SK-N-SH (cell line): ENCODE results near the gene COL9A3. TPM values are rescaled to one million over a fixed set of nuclear protein-coding genes. Genes with fewer than 3 reads are reported as not detected.

ENCODE experiments used
- CTCF ChIA-PET: fragments of 300-600, 350-600 bp; formaldehyde crosslinking; extraction: SDS; loops from one replicate; lab custom pipeline; 2021; lab: Yijun Ruan, JAX
- POLR2A ChIA-PET: fragments of 350-600 bp; sonication (Branson Sonifier 250); formaldehyde crosslinking; extraction: SDS; loops from one replicate; lab custom pipeline; 2020; ENCODE audit warnings: antibody characterized with exemption, inconsistent platforms; lab: Yijun Ruan, JAX
- DNase-seq: peaks from one replicate; pipeline ENCODE4 v3.0.0; 2012
- H2AFZ ChIP-seq: fragments of 200-600 bp; sonication (generic); 2 replicates; pipeline ENCODE4 v1.8.1; 2016; ENCODE audit warnings: antibody characterized with exemption, mild to moderate bottlenecking, low read depth
- H3F3A ChIP-seq: fragments of 200-600 bp; sonication (generic); replicated peaks from 2 replicates; pipeline ENCODE3; 2016; ENCODE audit warnings: antibody characterized with exemption, mild to moderate bottlenecking; ENCODE audit not compliant: insufficient read depth
- H3K27ac ChIP-seq, 2 experiments: fragments of 200-500 bp in 1 of 2; fragments of 200-600 bp in 1 of 2; sonication (Bioruptor generic) in 1 of 2; sonication (generic), shearing (Covaris generic) in 1 of 2; 2 replicates each; pipeline versions ENCODE4 v1.5.1 to v1.6.1; 2014 to 2016; ENCODE audit warnings: low read depth in 2 of 2, inconsistent platforms in 1 of 2, low read length in 1 of 2, mild to moderate bottlenecking in 1 of 2, mixed read lengths in 1 of 2
- H3K27me3 ChIP-seq: fragments of 200-600 bp; sonication (generic), shearing (Covaris generic); 2 replicates; pipeline ENCODE4 v1.6.1; 2016; ENCODE audit warnings: mixed run types; ENCODE audit not compliant: insufficient read depth
- H3K36me3 ChIP-seq, 2 experiments: fragments of 200-500 bp in 1 of 2; fragments of 200-600 bp in 1 of 2; sonication (Bioruptor generic) in 1 of 2; sonication (generic) in 1 of 2; replicated peaks in 1 of 2; 2 replicates each; pipeline versions ENCODE3 to v1.5.1; 2014 to 2016; ENCODE audit warnings: low read length in 1 of 2, mild to moderate bottlenecking in 1 of 2; ENCODE audit not compliant: insufficient read depth in 2 of 2, control insufficient read depth in 1 of 2
- H3K4me1 ChIP-seq, 2 experiments: fragments of 200-500 bp in 1 of 2; fragments of 200-600 bp in 1 of 2; sonication (Bioruptor generic) in 1 of 2; sonication (generic), shearing (Covaris generic) in 1 of 2; 2 replicates each; pipeline versions ENCODE4 v1.5.1 to v1.6.1; 2014 to 2016; ENCODE audit warnings: low read depth in 1 of 2, low read length in 1 of 2, mixed run types in 1 of 2; ENCODE audit not compliant: insufficient read depth in 2 of 2, control insufficient read depth in 1 of 2
- H3K4me2 ChIP-seq: fragments of 200-600 bp; sonication (generic), shearing (Covaris generic); 2 replicates; pipeline ENCODE4 v1.6.1; 2017; ENCODE audit warnings: mixed run types
- H3K4me3 ChIP-seq, 2 experiments: fragments of 200-500 bp in 1 of 2; fragments of 200-600 bp in 1 of 2; sonication (Bioruptor generic) in 1 of 2; sonication (generic), shearing (Covaris generic) in 1 of 2; 2 replicates each; pipeline versions ENCODE4 v1.5.1 to v1.8.1; 2014 to 2016; ENCODE audit warnings: low read depth in 2 of 2, inconsistent platforms in 1 of 2, low read length in 1 of 2, mild to moderate bottlenecking in 1 of 2, mixed read lengths in 1 of 2, moderate library complexity in 1 of 2
- H3K79me2 ChIP-seq: fragments of 200-600 bp; sonication (generic); 2 replicates; pipeline ENCODE4 v1.8.1; 2017; ENCODE audit warnings: mild to moderate bottlenecking; ENCODE audit not compliant: insufficient read depth
- H3K9ac ChIP-seq: fragments of 200-600 bp; sonication (generic); 2 replicates; pipeline ENCODE4 v1.6.1; 2017; ENCODE audit warnings: mixed run types
- H3K9me2 ChIP-seq: fragments of 200-600 bp; sonication (generic); 2 replicates; pipeline ENCODE4 v1.6.1; 2017; ENCODE audit warnings: mixed run types
- H3K9me3 ChIP-seq: fragments of 200-600 bp; sonication (generic); 2 replicates; pipeline ENCODE4 v1.6.1; 2017; ENCODE audit warnings: mixed run types, mild to moderate bottlenecking, moderate library complexity
- H4K20me1 ChIP-seq: fragments of 200-600 bp; sonication (generic); 2 replicates; pipeline ENCODE4 v1.6.1; 2017; ENCODE audit warnings: mild to moderate bottlenecking, mixed run types; ENCODE audit not compliant: insufficient read depth
- CHD2 ChIP-seq: fragments of 150-350 bp; IDR thresholded peaks from 2 replicates; pipeline ENCODE4 v1.6.1; 2018; ENCODE audit warnings: low read length; ENCODE audit not compliant: partially characterized antibody
- CTCF ChIP-seq: fragments of 200-600 bp; sonication (generic); IDR thresholded peaks from 2 replicates; pipeline ENCODE4 v1.6.1; 2017; ENCODE audit warnings: antibody characterized with exemption, mild to moderate bottlenecking, moderate library complexity
- ELF1 ChIP-seq: IDR thresholded peaks from 2 replicates; pipeline ENCODE4 v1.4.0; 2012
- EP300 ChIP-seq, 2 experiments: IDR thresholded peaks; 2 replicates each; pipeline versions ENCODE4 v1.4.0 to v1.6.1; 2012; ENCODE audit warnings: borderline replicate concordance in 1 of 2, low read depth in 1 of 2, low read length in 1 of 2
- EZH2phosphoT487 ChIP-seq: fragments of 200-600 bp; sonication (generic); IDR thresholded peaks from 2 replicates; pipeline ENCODE4 v1.6.1; 2017; ENCODE audit warnings: low read depth, mixed run types, mild to moderate bottlenecking, antibody characterized with exemption, moderate library complexity, borderline replicate concordance
- FOXM1 ChIP-seq: IDR thresholded peaks from 2 replicates; pipeline ENCODE4 v1.4.0; 2012; ENCODE audit warnings: low read depth, mild to moderate bottlenecking
- GABPA ChIP-seq: IDR thresholded peaks from 2 replicates; pipeline ENCODE4 v1.4.0; 2012; ENCODE audit warnings: low read depth, mild to moderate bottlenecking
- GATA2 ChIP-seq: sonication (generic); formaldehyde crosslinking; IDR thresholded peaks from 2 replicates; pipeline ENCODE4 v1.5.0; 2020; ENCODE audit warnings: mild to moderate bottlenecking, missing genetic modification reagents
- JUND ChIP-seq: IDR thresholded peaks from 2 replicates; pipeline ENCODE4 v1.4.0; 2012
- MAX ChIP-seq: IDR thresholded peaks from 2 replicates; pipeline ENCODE4 v1.4.0; 2012; ENCODE audit warnings: low read depth
- MXI1 ChIP-seq: IDR thresholded peaks from 2 replicates; pipeline ENCODE4 v1.6.1; 2012; ENCODE audit warnings: mild to moderate bottlenecking, low read depth, low read length, improper control_type of control experiment
- PBX3 ChIP-seq: IDR thresholded peaks from 2 replicates; pipeline ENCODE4; 2012
- POLR2AphosphoS5 ChIP-seq: IDR thresholded peaks from 2 replicates; pipeline ENCODE4 v1.6.1; 2012; ENCODE audit warnings: low read depth, low read length
- RAD21 ChIP-seq: IDR thresholded peaks from 2 replicates; pipeline ENCODE4 v1.6.1; 2012; ENCODE audit warnings: mild to moderate bottlenecking, low read length
- RFX5 ChIP-seq: IDR thresholded peaks from 2 replicates; pipeline ENCODE4 v1.6.1; 2012; ENCODE audit warnings: mild to moderate bottlenecking, improper control_type of control experiment, low read length
- SIN3A ChIP-seq: IDR thresholded peaks from 2 replicates; pipeline ENCODE4 v1.6.1; 2012; ENCODE audit warnings: low read depth, mild to moderate bottlenecking, low read length, moderate library complexity, borderline replicate concordance
- SMC3 ChIP-seq: IDR thresholded peaks from 2 replicates; pipeline ENCODE4 v1.6.1; 2012; ENCODE audit warnings: low read depth, low read length, improper control_type of control experiment
- TCF12 ChIP-seq: IDR thresholded peaks from 2 replicates; pipeline ENCODE4 v1.4.0; 2012
- TEAD4 ChIP-seq: IDR thresholded peaks from 2 replicates; pipeline ENCODE4 v1.4.0; 2012; ENCODE audit warnings: mild to moderate bottlenecking, borderline replicate concordance; ENCODE audit not compliant: insufficient read depth
- USF1 ChIP-seq: IDR thresholded peaks from 2 replicates; pipeline ENCODE4 v1.4.0; 2012; ENCODE audit warnings: low read depth, borderline replicate concordance
- WGBS: methylation state at CpG from one replicate; pipeline ENCODE4 v1.1.6; 2017; ENCODE audit warnings: low lambda C conversion rate; 5-methylcytosine and 5-hydroxymethylcytosine counted together
- polyA plus RNA-seq, 3 experiments: library from polyadenylated mRNA; depleted of rRNA; stranded (reverse); fragments of >200 nt; gene quantifications; 2 replicates each; pipeline ENCODE4 v1.2.3, GENCODE V29; 2012

COL9A3 gene
- polyA plus RNA-seq, 1 of the 3 experiments (the other 2 are of a cell fraction): 2.5 TPM

- no peak for TF ChIP-seq GATA2 (CRISPR knock-in tag)
- no peaks in the 10 kb centered on the region for H3F3A ChIP-seq
- no peaks in the 10 kb centered on the region for H3K27me3 ChIP-seq
- H3K27ac ChIP-seq: no peak overlapping the region
- H3K4me1 ChIP-seq: peaks cover 5 to 36% of the 10 kb centered on the region in 2 experiments; a peak in 2 of 4 replicates
- H2AFZ ChIP-seq: no peak overlapping the region
- no peaks in the 10 kb centered on the region for H4K20me1 ChIP-seq
- no peaks in the 10 kb centered on the region for H3K36me3 ChIP-seq
- H3K79me2 ChIP-seq: no peaks in the 10 kb centered on the region
- ChIA-PET CTCF (no interaction called here), POLR2A (no interaction called here)
- no peak overlapping the region for H3K4me3 ChIP-seq
- H3K9ac ChIP-seq: no peak overlapping the region
- 80% methylated on average over 11 of the region's 29 CpGs for WGBS
- H3K9me3 ChIP-seq: no peaks in the 10 kb centered on the region
- H3K9me2 ChIP-seq: no peaks in the 10 kb centered on the region
- no peak overlapping the region for H3K4me2 ChIP-seq
- DNase-seq: no peak
These were observed 11.8 kb downstream of the COL9A3 start for GRCh38 chr20:62828511-62829230.

DNA sequence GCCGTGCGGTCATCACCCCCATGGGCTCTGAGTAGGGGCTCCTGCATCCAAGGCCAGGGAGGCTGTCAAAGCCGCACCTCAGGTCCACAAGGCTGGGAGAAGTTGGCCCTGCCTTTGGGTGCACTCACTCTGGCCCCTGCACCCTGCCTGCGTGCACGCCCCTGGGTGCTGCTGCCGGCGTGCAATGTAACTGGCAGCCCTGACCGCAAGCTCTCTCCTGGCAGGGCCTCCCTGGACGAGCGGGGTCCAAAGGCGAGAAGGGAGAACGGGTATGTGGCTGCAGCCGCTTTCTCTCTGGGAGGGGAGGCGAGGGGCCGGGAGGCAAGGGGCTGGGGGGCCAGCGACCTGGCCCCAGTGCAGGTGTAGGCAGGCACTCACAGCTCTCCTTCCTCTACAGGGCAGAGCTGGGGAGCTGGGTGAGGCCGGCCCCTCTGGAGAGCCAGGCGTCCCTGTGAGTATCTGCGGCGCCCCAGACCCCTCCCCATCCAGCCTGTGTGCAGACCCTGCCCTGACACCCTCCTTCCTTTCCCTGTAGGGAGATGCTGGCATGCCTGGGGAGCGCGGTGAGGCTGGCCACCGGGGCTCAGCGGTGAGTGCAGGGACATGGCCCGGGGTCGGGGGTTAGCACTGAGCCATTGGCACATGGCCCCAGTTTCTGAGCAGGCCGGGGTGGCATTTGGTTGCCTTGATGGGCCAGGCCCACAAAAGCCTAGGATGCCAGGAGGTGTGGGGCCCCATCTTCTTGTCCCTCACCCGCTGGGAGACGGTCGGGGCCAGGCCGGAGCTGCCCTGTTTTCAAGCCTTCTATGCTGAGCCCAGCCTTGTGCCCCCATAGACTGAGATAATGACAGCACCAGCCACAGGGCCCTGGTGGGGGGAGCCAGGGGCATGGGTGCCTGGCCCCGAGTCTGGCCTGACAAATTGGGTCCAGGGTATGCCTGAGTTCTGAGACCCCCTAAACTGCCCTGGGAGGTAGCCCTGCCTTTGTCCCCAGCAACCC lies 12.7 kb downstream of the COL9A3 start:
- H4K20me1 ChIP-seq: no peaks in the 10 kb centered on the region
- H3K27ac ChIP-seq: no peak overlapping the region
- H3K4me1 ChIP-seq: peaks cover 3 to 29% of the 10 kb centered on the region in 2 experiments; a peak in 2 of 4 replicates
- H3F3A ChIP-seq: no peaks in the 10 kb centered on the region
- H3K4me3 ChIP-seq: no peak overlapping the region
- H3K4me2 ChIP-seq: no peak overlapping the region
- POLR2A ChIA-PET: no interaction called here
- H3K9ac ChIP-seq: no peak overlapping the region
- no peaks in the 10 kb centered on the region for H3K36me3 ChIP-seq
- 95% methylated on average over 10 of the region's 32 CpGs for WGBS
- CTCF ChIA-PET: no interaction called here
- no peaks in the 10 kb centered on the region for H3K79me2 ChIP-seq
- no peak overlapping the region for H2AFZ ChIP-seq
- H3K27me3 ChIP-seq: no peaks in the 10 kb centered on the region
- no peaks in the 10 kb centered on the region for H3K9me2 ChIP-seq
- no peak for TF ChIP-seq MAX
- no peak for TF ChIP-seq JUND
- no peak for TF ChIP-seq EZH2phosphoT487
- no peak for TF ChIP-seq GATA2 (CRISPR knock-in tag)
- TF ChIP-seq TEAD4: no peak
- no peak for TF ChIP-seq EP300 (IDR thresholded peaks at IDR 0.05; ENCODE audit: borderline replicate concordance in 1 of 2, low read depth in 1 of 2, low read length in 1 of 2)
- no peak for TF ChIP-seq USF1
- TF ChIP-seq FOXM1: no peak
- TF ChIP-seq POLR2AphosphoS5: no peak
- no peak for TF ChIP-seq TCF12
- no peak for TF ChIP-seq RFX5
- no peak for TF ChIP-seq CHD2
- no peak for TF ChIP-seq RAD21
- TF ChIP-seq SIN3A: no peak
- no peak for TF ChIP-seq GABPA
- no peak for TF ChIP-seq PBX3
- TF ChIP-seq CTCF: no peak
- TF ChIP-seq SMC3: no peak
- no peak for TF ChIP-seq ELF1
- no peak for TF ChIP-seq MXI1
- DNase-seq: peak; percentile 14
- no peaks in the 10 kb centered on the region for H3K9me3 ChIP-seq
